GM23338 (cell line): ENCODE measurements around the gene RABIF. TPM values are rescaled to one million over a fixed set of nuclear protein-coding genes. Genes with fewer than 3 reads are reported as not detected.

ENCODE experiments used
- ATAC-seq: fragments of 200-7000 bp; cut with Tn5 transposase; 3 replicates; pipeline ENCODE4 v1.9.1; 2020
- DNase-seq: peaks from one replicate; pipeline ENCODE4 v3.0.0-alpha.2; 2015; ENCODE audit warnings: low spot score
- H2AFZ ChIP-seq: fragments of 200-600 bp; sonication (generic); 2 replicates; pipeline ENCODE4 v1.8.0; 2016; ENCODE audit warnings: antibody characterized with exemption, mild to moderate bottlenecking, moderate library complexity
- H3F3A ChIP-seq: fragments of 200-600 bp; sonication (generic); replicated peaks from 2 replicates; pipeline ENCODE4 v1.8.0; 2017; ENCODE audit warnings: antibody characterized with exemption, mixed run types, low read depth
- H3K27ac ChIP-seq: fragments of 200-600 bp; sonication (generic); 2 replicates; pipeline ENCODE4 v1.6.1; 2016; ENCODE audit warnings: low read depth
- H3K27me3 ChIP-seq: fragments of 200-600 bp; sonication (generic); 2 replicates; pipeline ENCODE4 v1.8.0; 2016; ENCODE audit warnings: mild to moderate bottlenecking, mixed run types, moderate library complexity; ENCODE audit not compliant: insufficient read depth
- H3K36me3 ChIP-seq: fragments of 200-600 bp; sonication (generic); 2 replicates; pipeline ENCODE4 v1.8.0; 2016; ENCODE audit warnings: mild to moderate bottlenecking; ENCODE audit not compliant: insufficient read depth
- H3K4me1 ChIP-seq: fragments of 200-600 bp; sonication (generic); 2 replicates; pipeline ENCODE4 v1.8.0; 2016; ENCODE audit warnings: mild to moderate bottlenecking, moderate library complexity; ENCODE audit not compliant: insufficient read depth
- H3K4me2 ChIP-seq: fragments of 200-600 bp; sonication (generic); 2 replicates; pipeline ENCODE4 v1.7.1; 2017; ENCODE audit warnings: mixed run types
- H3K4me3 ChIP-seq: fragments of 200-600 bp; sonication (generic); 2 replicates; pipeline ENCODE4 v1.6.1; 2016; ENCODE audit warnings: mixed run types
- H3K79me2 ChIP-seq: fragments of 200-600 bp; sonication (generic); replicated peaks from 2 replicates; pipeline ENCODE4 v1.8.0; 2017; ENCODE audit warnings: mild to moderate bottlenecking; ENCODE audit not compliant: insufficient read depth
- H3K9me2 ChIP-seq: fragments of 200-600 bp; sonication (generic); 2 replicates; pipeline ENCODE4 v1.8.0; 2017; ENCODE audit not compliant: insufficient read depth
- H4K20me1 ChIP-seq: fragments of 200-600 bp; sonication (generic); replicated peaks from 2 replicates; pipeline ENCODE4 v1.8.0; 2017; ENCODE audit warnings: mild to moderate bottlenecking; ENCODE audit not compliant: insufficient read depth
- H3K27ac Mint-ChIP-seq: 2 replicates; pipeline ENCODE4 v1.8.0; 2020; ENCODE audit warnings: inconsistent platforms, mild to moderate bottlenecking, moderate library complexity, mixed read lengths
- H3K27me3 Mint-ChIP-seq: 3 replicates; pipeline ENCODE4 v1.8.0; 2022; ENCODE audit warnings: low read depth, mild to moderate bottlenecking, moderate library complexity, mixed read lengths, inconsistent platforms; ENCODE audit not compliant: insufficient read depth, poor library complexity
- H3K36me3 Mint-ChIP-seq: 3 replicates; pipeline ENCODE4 v1.8.0; 2021; ENCODE audit warnings: low read depth, mild to moderate bottlenecking, inconsistent platforms, moderate library complexity, mixed read lengths
- H3K4me1 Mint-ChIP-seq: 3 replicates; pipeline ENCODE4 v1.8.0; 2020; ENCODE audit warnings: mild to moderate bottlenecking, inconsistent platforms, mixed read lengths
- H3K4me3 Mint-ChIP-seq: 3 replicates; pipeline ENCODE4 v1.8.0; 2021; ENCODE audit warnings: moderate library complexity, mild to moderate bottlenecking, inconsistent platforms, mixed read lengths
- H3K9me3 Mint-ChIP-seq: 3 replicates; pipeline ENCODE4 v1.8.0; 2020; ENCODE audit warnings: moderate library complexity, mild to moderate bottlenecking, inconsistent platforms, mixed read lengths
- CREB1 ChIP-seq: fragments of 250-450 bp; sonication (Bioruptor Pico); IDR thresholded peaks from 2 replicates; pipeline ENCODE4 v1.5.0; 2020; ENCODE audit warnings: low read depth, mild to moderate bottlenecking, moderate library complexity
- EZH2phosphoT487 ChIP-seq: fragments of 200-600 bp; sonication (generic); IDR thresholded peaks from one replicate; pipeline ENCODE4 v1.8.1; 2018; ENCODE audit warnings: antibody characterized with exemption; ENCODE audit not compliant: unreplicated experiment
- NANOG ChIP-seq: IDR thresholded peaks from 2 replicates; pipeline ENCODE4 v1.6.1; 2016; ENCODE audit warnings: antibody characterized with exemption, borderline replicate concordance
- POLR2AphosphoS5 ChIP-seq: IDR thresholded peaks from 2 replicates; pipeline ENCODE4 v1.6.1; 2016; ENCODE audit warnings: antibody characterized with exemption, low read depth
- REST ChIP-seq: IDR thresholded peaks from one replicate; pipeline ENCODE4 v1.6.1; 2018; ENCODE audit warnings: antibody characterized with exemption; ENCODE audit not compliant: unreplicated experiment
- STAT1 ChIP-seq: IDR thresholded peaks from one replicate; pipeline ENCODE4 v1.6.1; 2016; ENCODE audit warnings: antibody characterized with exemption; ENCODE audit not compliant: unreplicated experiment
- ZNF114 ChIP-seq: fragments of 250-450 bp; sonication (Bioruptor Pico); IDR thresholded peaks from 2 replicates; pipeline ENCODE4 v1.5.0; 2020; ENCODE audit warnings: mild to moderate bottlenecking, moderate library complexity
- ZNF331 ChIP-seq: fragments of 250-450 bp; sonication (Bioruptor Pico); IDR thresholded peaks from 2 replicates; pipeline ENCODE4 v1.5.0; 2020; ENCODE audit warnings: low read depth, mild to moderate bottlenecking, moderate library complexity
- ZNF462 ChIP-seq: fragments of 250-450 bp; sonication (Bioruptor Pico); IDR thresholded peaks from 2 replicates; pipeline ENCODE4 v1.5.0; 2020; ENCODE audit warnings: mild to moderate bottlenecking, moderate library complexity
- polyA plus RNA-seq: library from polyadenylated mRNA; unstranded; fragments of >200 nt; fragmentation: Nextera tagmentation; extraction: Ambion mirVana; gene quantifications from 2 replicates; pipeline ENCODE4 v1.2.1, GENCODE V29; 2016
- total RNA-seq: library from RNA; depleted of rRNA; stranded (reverse); fragments of >200 nt; shearing (Covaris generic); gene quantifications from 2 replicates; pipeline ENCODE4 v1.2.3, GENCODE V29; 2014
- TF ChIP-seq, protein P1 (sequence below): IDR thresholded peaks from 2 replicates; pipeline ENCODE4 v1.6.1; 2016; ENCODE audit warnings: antibody characterized with exemption

The RABIF gene
- total and polyA plus RNA-seq, 2 experiments from 2014 or later: 4.9 to 7.6 TPM

DNA sequence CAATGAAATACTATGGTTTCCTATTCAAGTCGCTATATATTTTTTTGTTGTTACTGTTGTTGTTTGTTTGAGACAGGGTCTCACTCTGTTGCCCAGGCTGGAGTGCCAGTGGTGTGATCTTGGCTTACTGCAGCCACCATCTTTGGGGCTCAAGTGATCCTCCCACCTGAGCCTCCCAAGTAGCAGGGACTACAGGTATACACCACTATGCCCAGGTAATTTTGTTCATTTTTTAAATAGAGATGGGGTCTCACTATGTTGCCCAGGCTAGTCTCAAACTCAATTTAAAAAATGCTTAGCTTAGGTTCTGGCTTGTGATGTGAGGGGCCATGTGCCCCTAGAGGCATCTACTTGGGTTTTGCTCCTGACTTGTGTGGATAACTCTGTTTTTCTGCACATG is 9.8 kb downstream of the RABIF start:
- H3K27ac Mint-ChIP-seq: no peak overlapping the region
- Histone ChIP-seq H3K4me3 (no peak overlapping the region), H3K27me3 (no peaks in the 10 kb centered on the region), H3K27ac (no peak overlapping the region), H3K4me2 (no peak overlapping the region), H2AFZ (no peak overlapping the region), H3K36me3 (no peaks in the 10 kb centered on the region), H3K4me1 (no peaks in the 10 kb centered on the region), H3F3A (0 out of 2 replicates have a peak, but pooled peaks cover 3% of the 10 kb centered on the region), H3K79me2 (no peaks in the 10 kb centered on the region), H4K20me1 (no peaks in the 10 kb centered on the region), H3K9me2 (no peaks in the 10 kb centered on the region)
- ATAC-seq (no peak), DNase-seq (no peak)
- TF ChIP-seq REST (no peak), CREB1 (no peak), ZNF114 (CRISPR knock-in tag) (no peak), ZNF331 (CRISPR knock-in tag) (no peak), STAT1 (no peak), POLR2AphosphoS5 (no peak), NANOG (no peak), ZNF462 (CRISPR knock-in tag) (no peak), EZH2phosphoT487 (no peak)
- TF ChIP-seq, protein P1, sequence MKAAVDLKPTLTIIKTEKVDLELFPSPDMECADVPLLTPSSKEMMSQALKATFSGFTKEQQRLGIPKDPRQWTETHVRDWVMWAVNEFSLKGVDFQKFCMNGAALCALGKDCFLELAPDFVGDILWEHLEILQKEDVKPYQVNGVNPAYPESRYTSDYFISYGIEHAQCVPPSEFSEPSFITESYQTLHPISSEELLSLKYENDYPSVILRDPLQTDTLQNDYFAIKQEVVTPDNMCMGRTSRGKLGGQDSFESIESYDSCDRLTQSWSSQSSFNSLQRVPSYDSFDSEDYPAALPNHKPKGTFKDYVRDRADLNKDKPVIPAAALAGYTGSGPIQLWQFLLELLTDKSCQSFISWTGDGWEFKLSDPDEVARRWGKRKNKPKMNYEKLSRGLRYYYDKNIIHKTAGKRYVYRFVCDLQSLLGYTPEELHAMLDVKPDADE: no peak
- H3K9me3 Mint-ChIP-seq: no peaks in the 10 kb centered on the region
- no peaks in the 10 kb centered on the region for H3K4me1 Mint-ChIP-seq
- H3K27me3 Mint-ChIP-seq: no peaks in the 10 kb centered on the region
- peaks cover 6% of the 10 kb centered on the region; the same call in 2 of the 3 replicates for H3K36me3 Mint-ChIP-seq
- no peak overlapping the region for H3K4me3 Mint-ChIP-seq
